Ascending aorta (tissue), 2 donors: ENCODE data around the gene METTL3. TPM values are rescaled to one million over a fixed set of nuclear protein-coding genes. Genes with fewer than 3 reads are reported as not detected.

Experiments
- DNase-seq, 2 donors: peaks; one replicate each; pipeline ENCODE4 v3.0.0-alpha.2; 2019; ENCODE audit warnings: low spot score in 2 of 2
- H3K27ac ChIP-seq, 2 donors: fragments of 200-600 bp; sonication (generic); one replicate each; pipeline ENCODE4 v1.5.1; 2016 to 2017; ENCODE audit warnings: mild to moderate bottlenecking in 1 of 2
- H3K27me3 ChIP-seq: fragments of 200-600 bp; sonication (generic); one replicate; pipeline ENCODE4 v1.5.1; 2017
- H3K36me3 ChIP-seq, 2 donors: fragments of 200-600 bp; sonication (generic); one replicate each; pipeline ENCODE4 v1.5.1; 2016
- H3K4me1 ChIP-seq, 2 donors: fragments of 200-600 bp; sonication (generic); one replicate each; pipeline ENCODE4 v1.5.1; 2016 to 2017; ENCODE audit warnings: mild to moderate bottlenecking in 1 of 2
- H3K4me3 ChIP-seq, 2 donors: fragments of 200-600 bp; sonication (generic); one replicate each; pipeline ENCODE4 v1.5.1; 2016 to 2017; ENCODE audit warnings: mild to moderate bottlenecking in 1 of 2
- H3K9me3 ChIP-seq, 2 donors: fragments of 200-600 bp; sonication (generic); one replicate each; pipeline ENCODE4 v1.5.1; 2016
- CTCF ChIP-seq, 3 experiments: fragments of 200-600 bp in 2 of 3; fragments of 450-650 bp in 1 of 3; sonication (generic) in 2 of 3; IDR thresholded peaks; one replicate each; pipeline ENCODE4 v1.5.1; 2016 to 2019; ENCODE audit warnings: antibody characterized with exemption in 3 of 3, mild to moderate bottlenecking in 1 of 3, moderate library complexity in 1 of 3
- intact Hi-C: fragments of 100-400 bp; cut with DNase I; formaldehyde crosslinking; loops from one replicate; pipeline ENCODE4 v1.15.1; 2023
- total RNA-seq: library from RNA; depleted of rRNA; stranded (reverse); fragments of >200 nt; gene quantifications from one replicate; pipeline ENCODE4 v1.1.0, GENCODE V29; 2016

The METTL3 gene
- total RNA-seq, 1 donor from 2014 or later = 45.0 TPM

GRCh38 chr14:21543963-21544362 lies 32.8 kb upstream of the METTL3 start:
- H3K27me3 ChIP-seq = no peaks in the 10 kb centered on the region
- H3K9me3 ChIP-seq = no peaks in the 10 kb centered on the region
- H3K27ac ChIP-seq = no peak overlapping the region
- no peak for TF ChIP-seq CTCF (IDR thresholded peaks at IDR 0.05)
- H3K4me1 ChIP-seq = no peaks in the 10 kb centered on the region
- no peak for DNase-seq
- intact Hi-C loops = no loop called here
- no peaks in the 10 kb centered on the region for H3K36me3 ChIP-seq
- H3K4me3 ChIP-seq = no peak overlapping the region

GRCh38 chr14:21543521-21543960 lies 32.4 kb upstream of the METTL3 start:
- Histone ChIP-seq H3K27me3 (no peaks in the 10 kb centered on the region), H3K4me3 (no peak overlapping the region), H3K9me3 (no peaks in the 10 kb centered on the region), H3K27ac (no peak overlapping the region), H3K36me3 (no peaks in the 10 kb centered on the region), H3K4me1 (no peaks in the 10 kb centered on the region)
- DNase-seq = no peak
- intact Hi-C loops = no loop called here
- TF ChIP-seq CTCF (IDR thresholded peaks at IDR 0.05) = no peak

- intact Hi-C loops = no loop called here
- Histone ChIP-seq H3K4me3 (no peak overlapping the region), H3K9me3 (no peaks in the 10 kb centered on the region), H3K27me3 (no peaks in the 10 kb centered on the region), H3K27ac (no peak overlapping the region), H3K36me3 (no peaks in the 10 kb centered on the region), H3K4me1 (peaks cover 0 to 2% of the 10 kb centered on the region in 2 donors)
- no peak for DNase-seq
- no peak for TF ChIP-seq CTCF (IDR thresholded peaks at IDR 0.05)
Measured at GRCh38 chr14:21541413-21542074, 30.4 kb upstream of the METTL3 start.

GRCh38 chr14:21539189-21539940 lies 28.2 kb upstream of the METTL3 start:
- no peak for DNase-seq
- H3K27me3 ChIP-seq = peaks cover 2% of the 10 kb centered on the region
- H3K27ac ChIP-seq = no peak overlapping the region
- intact Hi-C loops = no loop called here
- no peak for TF ChIP-seq CTCF (IDR thresholded peaks at IDR 0.05)
- H3K9me3 ChIP-seq = no peaks in the 10 kb centered on the region
- H3K36me3 ChIP-seq = no peaks in the 10 kb centered on the region
- H3K4me3 ChIP-seq = no peak overlapping the region
- peaks cover 0 to 4% of the 10 kb centered on the region in 2 donors for H3K4me1 ChIP-seq

- H3K27ac ChIP-seq = no peak overlapping the region
- no peaks in the 10 kb centered on the region for H3K36me3 ChIP-seq
- H3K4me3 ChIP-seq = peak overlapping the region; percentile 15 to 26
- H3K4me1 ChIP-seq = peaks cover 0 to 4% of the 10 kb centered on the region in 2 donors
- TF ChIP-seq CTCF (IDR thresholded peaks at IDR 0.05) = no peak
- no peak for DNase-seq
- no peaks in the 10 kb centered on the region for H3K9me3 ChIP-seq
- peaks cover 2% of the 10 kb centered on the region for H3K27me3 ChIP-seq
- intact Hi-C loops = no loop called here
Measured at GRCh38 chr14:21537090-21537424, 25.9 kb upstream of the METTL3 start.
